ENCODE measurements around the gene KHDRBS1.
"Not testable (repeated sequence)": the region's sequence is repeated elsewhere in the genome, so short reads cannot be mapped to it uniquely, and the experiment has no call there.

The KHDRBS1 gene

GRCh38 chr1:32066489-32066873 is 52.8 kb downstream of the KHDRBS1 start:
- peak; percentile 32 to 97 for DNase-seq

- no peak for DNase-seq
These were observed 55.4 kb downstream of the KHDRBS1 start for GRCh38 chr1:32068957-32069588.

GRCh38 chr1:32071758-32072621 is 58.3 kb downstream of the KHDRBS1 start:
- DNase-seq: peak in 1 of 2 donors; percentile 73

- peak; percentile 87 to 93 for DNase-seq
These were observed 59.1 kb downstream of the KHDRBS1 start, which contains the start of gene TMEM39B for GRCh38 chr1:32072622-32073298. Gene TMEM39B, plus strand, starts transcription at chr1:32072939. Its CDS starts 109 bp downstream, at chr1:32073048.

GRCh38 chr1:32073299-32074229 is 59.9 kb downstream of the KHDRBS1 start:
- peak in 1 of 2 donors; percentile 92 for DNase-seq

GRCh38 chr1:32074841-32075240 is 61.2 kb downstream of the KHDRBS1 start:
- DNase-seq: no peak

- no peak for DNase-seq
These were observed 63.8 kb downstream of the KHDRBS1 start for GRCh38 chr1:32077451-32077850.

GRCh38 chr1:32082022-32082421 is 68.4 kb downstream of the KHDRBS1 start:
- DNase-seq: peak in 1 of 2 donors; percentile 50

- not testable (repeated sequence) for DNase-seq
These were observed 72.7 kb downstream of the KHDRBS1 start for GRCh38 chr1:32086381-32086780.

- DNase-seq: no peak
These were observed 77.5 kb downstream of the KHDRBS1 start for GRCh38 chr1:32091176-32091575.

GRCh38 chr1:32091591-32091990 is 77.9 kb downstream of the KHDRBS1 start:
- DNase-seq: no peak
